Effector CD4-positive, alpha-beta T cell (primary cell): Measurements from ENCODE around the gene MAEA.
A peak's percentile ranks its signal among the peaks of the same experiment; 100 is the strongest.
"Not testable (repeated sequence)": the region's sequence is repeated elsewhere in the genome, so short reads cannot be mapped to it uniquely, and the experiment has no call there.

ENCODE experiments used
- DNase-seq: peaks from one replicate; pipeline ENCODE4 v3.0.0-alpha.2; 2020

Gene MAEA

GRCh38 chr4:1324443-1325175 lies 34.9 kb downstream of the MAEA start:
- not testable (repeated sequence) for DNase-seq

DNA sequence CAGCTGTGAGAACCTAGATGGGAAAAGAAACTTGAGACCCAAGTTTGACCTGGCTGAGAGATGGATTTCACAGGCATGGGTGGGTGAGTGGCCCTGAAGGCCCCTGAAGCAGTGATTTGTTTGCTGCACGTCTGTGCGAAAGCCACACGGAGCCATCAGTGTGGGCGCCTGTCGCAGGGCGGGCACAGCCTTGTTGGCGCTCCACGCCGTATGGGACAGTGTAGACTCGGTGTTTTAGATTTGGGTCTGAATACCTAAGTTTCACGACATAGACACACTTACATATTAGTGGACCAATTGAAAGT lies 35.4 kb downstream of the MAEA start:
- no peak for DNase-seq

- DNase-seq, result no peak
These were observed 36.3 kb downstream of the MAEA start for GRCh38 chr4:1325681-1326635.

DNA sequence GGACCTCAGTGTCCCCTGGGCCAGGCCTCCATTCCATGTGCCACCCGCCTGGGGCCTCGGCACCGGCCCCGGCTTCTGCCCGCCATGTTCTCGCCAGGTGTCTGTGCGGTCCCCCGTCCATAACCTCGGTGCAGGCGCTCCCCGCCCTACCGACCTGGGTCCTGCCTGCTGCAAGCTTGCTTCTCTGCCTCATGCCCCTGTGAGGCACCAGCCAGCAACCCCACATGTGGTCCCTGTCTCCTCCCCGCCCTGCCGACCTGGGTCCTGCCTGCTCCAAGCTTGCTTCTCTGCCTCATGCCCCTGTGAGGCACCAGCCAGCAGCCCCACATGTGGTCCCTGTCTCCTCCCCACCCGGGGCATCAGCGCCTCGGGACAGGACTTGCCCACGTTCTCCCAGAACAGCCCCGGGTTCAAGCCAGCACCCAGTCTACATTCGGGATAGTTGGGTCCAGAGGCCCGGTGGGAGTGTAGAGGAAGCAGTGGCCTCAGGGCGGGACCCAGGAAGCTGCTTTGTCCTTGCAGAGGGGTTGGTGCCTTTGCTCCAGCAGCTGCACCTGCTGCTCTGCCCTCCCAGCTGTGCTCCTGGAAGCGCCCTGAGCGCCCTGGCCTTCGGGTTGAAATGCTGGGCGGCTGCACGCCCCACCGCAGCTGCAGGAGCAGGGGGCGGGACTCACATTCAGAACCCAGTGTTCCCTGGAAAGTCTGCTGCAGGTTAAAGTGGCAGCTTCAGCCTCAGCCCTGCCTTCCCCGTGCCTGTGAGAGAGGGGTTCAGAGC lies 37.2 kb downstream of the MAEA start:
- DNase-seq, result no peak

- no peak for DNase-seq
These were observed 38.0 kb downstream of the MAEA start for GRCh38 chr4:1327526-1328266.

DNA sequence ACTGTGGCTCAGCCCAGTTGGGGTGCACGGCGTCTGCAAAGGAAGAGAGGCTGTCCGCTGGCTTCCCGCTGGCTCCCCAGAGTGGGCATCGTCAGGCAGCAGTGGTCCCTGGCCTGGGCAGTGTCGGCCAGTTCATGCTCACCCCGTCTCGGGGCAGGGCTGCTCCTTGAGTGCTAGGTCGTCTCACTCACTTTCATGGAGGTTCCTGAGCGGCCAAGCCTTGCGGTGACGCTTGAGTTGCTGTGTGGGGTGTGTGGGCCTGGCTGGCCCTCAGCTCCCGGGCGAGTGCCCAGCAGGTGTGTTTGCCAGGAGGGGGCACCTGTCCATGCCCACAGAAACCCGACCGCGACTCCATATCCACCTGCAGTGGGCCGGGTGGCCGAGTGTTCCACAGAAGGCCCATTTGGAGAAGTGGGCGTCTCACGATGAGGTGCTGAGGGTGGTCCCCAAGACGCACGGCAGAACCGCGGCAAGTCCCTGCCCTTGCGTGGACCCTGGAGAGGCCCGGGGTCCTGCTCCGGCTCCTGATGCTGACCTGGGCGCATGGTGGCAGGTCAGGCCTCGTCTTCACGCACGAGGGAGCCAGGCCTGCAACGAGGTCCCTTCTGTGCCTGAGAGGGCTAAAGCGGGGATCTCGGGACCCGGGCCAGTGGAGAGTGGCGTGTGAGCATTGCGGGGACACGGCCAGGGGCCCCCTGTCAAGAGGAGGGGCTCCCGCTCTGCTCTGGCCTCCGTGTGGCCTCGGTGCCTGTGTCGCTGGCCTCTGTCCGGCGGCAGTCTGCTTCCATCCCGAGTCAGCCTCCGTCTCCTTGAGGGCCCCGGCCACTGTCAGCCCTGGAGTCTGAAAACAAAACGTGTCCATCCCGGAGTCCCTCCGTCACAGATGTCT lies 38.8 kb downstream of the MAEA start:
- no peak for DNase-seq

GRCh38 chr4:1329408-1330371 lies 40.0 kb downstream of the MAEA start:
- peak; percentile 44 for DNase-seq

DNA sequence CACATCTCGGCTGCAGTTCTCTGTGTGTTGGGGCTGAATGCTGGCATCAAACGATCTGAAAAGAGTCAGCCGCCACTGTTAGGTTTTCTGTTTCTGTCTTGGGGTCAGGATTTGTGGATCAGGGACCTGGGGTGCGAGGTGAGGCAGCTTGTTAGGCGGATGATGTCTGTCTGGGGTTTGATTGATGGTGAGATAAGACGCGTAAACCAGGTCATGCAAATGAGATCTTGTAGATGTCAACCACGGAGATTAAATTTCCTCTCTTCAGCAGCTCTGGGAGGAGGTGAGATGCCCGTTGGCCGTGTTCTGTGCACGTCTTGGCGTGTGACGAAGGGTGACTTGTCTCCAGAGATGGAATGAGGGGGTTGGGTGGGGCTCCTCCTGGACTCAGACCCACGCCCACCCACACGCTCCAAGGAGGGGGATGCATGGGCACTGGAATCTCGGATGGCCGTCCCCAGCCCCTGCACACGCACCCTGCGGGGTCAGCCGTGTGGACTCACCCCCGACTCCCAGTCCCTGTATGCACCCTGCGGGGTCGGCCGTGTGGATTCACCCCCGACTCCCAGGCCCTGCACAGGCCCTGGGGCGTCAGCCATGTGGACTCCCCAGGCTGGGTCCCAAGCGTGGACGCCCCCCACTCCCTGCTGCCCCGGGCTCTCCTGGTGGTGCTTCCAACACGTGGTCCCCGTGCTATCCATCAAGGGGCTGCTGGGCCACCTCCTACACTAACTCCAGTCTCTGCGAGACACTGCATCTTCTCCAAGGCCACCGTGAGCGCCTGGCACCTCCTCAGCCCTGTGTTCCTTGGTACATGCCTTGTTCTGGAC lies 41.3 kb downstream of the MAEA start:
- peak; percentile 55 for DNase-seq

DNA sequence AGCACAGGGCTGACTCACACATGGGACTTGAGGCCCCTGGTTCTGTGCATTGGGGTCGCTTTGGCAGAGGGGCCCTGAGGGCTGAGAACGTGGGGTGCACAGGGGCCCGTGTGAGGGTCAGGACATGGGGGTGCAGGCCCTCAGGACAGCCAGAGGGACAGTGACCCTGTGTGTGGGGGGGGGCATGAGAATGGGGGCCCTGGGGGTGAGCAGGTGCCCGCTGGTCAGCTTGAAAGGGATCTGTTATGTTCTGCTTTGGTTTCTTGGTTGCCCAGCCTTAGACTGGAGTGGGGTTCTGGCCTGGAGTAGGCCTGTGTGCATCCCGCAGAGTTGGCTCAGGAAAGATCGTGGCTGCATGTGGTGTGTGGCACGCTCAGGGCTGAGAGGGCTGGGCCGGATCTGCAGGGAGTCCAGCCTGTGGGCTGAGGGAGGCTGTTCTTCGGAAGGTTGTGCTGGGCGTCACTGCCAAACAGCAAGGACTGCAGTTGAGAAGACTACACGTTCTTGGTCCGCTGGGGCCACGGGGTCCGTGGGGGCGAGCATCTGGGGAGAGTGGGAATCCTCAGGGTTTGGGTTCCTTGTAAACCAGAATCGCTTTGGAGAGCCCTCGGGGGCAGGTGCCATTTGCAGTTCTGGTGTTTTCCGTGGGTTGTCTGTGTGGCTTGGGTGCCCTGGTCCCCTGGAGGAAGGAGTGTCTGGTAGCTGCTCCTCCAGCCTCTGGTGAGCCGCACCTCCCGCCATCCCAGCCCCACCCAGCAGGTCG lies 42.1 kb downstream of the MAEA start:
- DNase-seq, result no peak

DNA sequence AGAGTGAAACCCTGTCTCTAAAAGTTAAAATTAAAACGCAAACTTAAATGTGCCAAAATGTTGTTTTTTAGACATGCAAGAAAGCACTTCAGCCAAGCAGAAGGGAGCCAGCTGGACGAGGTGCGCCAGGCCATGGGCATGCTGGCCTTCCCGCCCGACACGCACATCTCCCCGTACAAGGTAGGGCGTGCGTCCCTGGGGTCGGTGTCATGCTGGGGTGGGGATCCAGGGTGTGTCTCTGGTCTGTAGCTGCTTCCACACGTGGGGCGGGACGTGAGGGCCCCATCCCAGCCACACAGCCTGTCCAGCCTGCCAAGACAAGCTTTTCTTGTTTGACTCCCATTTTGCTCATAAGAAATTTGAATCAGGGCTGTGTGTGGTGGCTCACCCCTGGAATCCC lies 43.0 kb downstream of the MAEA start:
- no peak for DNase-seq

DNA sequence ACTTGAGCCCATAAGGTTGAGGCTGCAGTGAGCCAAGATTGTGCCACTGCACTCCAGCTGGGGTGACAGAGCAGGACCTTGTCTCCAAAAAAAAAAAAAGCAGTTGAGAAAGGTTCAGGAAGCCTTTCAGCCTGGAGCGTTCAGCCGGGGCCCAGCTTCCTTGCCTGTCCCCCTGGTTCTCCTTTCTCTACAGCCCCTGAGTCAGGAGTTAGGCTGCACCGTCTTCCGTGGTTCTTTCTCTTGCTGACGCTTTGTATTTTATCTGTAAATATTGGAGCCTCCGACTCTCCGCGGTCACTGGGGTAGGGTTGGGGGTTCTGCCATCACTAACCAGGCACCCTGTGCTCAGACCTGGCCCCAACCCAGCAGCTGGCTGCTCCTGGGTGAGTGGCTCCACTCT lies 43.6 kb downstream of the MAEA start:
- no peak for DNase-seq

DNA sequence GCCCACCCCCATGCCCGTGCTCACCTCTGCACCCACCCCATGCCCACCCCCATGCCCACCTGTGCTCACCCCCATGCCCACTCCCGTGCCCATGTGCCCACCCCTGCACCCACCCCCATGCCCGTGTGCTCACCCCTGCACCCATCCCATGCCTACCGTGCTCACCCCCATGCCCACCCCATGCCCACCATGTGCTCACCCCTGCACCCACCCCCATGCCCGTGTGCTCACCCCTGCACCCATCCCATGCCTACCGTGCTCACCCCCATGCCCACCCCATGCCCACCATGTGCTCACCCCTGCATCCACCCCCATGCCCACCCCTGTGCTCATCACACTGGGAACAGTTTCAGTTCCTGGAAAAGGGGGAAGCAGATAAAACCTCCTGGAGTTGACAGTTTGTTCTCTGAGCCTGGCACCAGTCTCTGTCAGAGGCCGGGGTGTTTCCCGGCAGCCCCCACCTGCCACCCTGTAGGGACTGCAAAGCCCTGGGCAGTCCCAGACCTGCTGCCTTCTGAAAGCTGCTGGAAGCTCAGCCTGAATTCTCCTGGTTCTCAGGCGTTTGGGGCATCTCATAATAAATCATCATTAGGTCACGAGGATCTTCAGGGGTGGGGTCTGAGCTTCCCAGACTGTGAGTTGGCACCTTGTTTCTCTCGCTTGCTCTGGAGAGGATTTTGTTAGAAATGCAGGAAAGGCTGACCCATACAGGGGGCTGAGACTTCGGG lies 44.3 kb downstream of the MAEA start:
- not testable (repeated sequence) for DNase-seq

GRCh38 chr4:1334579-1334895 lies 44.8 kb downstream of the MAEA start:
- DNase-seq, result no peak

DNA sequence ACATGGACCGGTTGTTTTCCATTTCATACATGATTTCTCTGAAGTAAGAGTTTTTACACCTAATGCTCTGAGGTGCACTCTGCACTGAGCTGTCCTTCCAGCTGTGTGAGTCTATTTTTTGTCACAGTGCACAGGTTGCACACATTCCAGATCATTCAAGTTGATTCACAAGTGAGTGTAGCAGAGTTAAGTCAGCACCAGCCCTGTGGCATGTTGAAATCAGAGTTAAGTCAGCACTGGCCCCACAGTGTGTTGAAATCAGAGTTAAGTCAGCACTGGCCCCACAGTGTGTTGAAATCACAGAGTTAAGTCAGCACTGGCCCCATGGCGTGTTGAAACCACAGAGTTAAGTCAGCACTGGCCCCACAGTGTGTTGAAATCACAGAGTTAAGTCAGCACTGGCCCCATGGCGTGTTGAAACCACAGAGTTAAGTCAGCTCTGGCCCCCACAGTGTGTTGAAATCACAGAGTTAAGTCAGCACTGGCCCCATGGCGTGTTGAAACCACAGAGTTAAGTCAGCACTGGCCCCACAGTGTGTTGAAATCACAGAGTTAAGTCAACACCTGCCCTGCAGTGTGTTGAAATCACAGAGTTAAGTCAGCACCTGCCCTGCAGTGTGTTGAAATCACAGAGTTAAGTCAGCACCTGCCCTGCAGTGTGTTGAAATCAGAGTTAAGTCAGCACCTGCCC lies 45.6 kb downstream of the MAEA start:
- DNase-seq, result not testable (repeated sequence)

DNA sequence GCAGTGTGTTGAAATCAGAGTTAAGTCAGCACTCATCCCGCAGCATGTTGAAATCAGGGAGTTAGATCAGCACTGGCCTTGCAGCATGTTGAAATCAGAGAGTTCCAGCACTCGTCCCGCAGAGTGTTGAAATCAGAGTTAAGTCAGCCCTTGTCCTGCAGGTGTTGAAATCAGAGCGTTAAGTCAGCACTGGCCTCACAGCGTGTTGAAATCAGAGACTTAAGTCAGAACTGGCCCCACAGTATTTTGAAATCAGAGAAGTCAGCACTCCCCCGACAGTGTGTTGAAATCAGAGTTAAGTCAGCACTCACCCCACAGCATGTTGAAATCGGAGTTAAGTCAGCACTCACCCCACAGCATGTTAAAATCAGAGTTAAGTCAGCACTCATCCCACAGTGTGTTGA lies 46.4 kb downstream of the MAEA start:
- no peak for DNase-seq

- DNase-seq, result no peak
These were observed 47.7 kb downstream of the MAEA start for GRCh38 chr4:1337376-1337831.
